Smooth muscle cell (in vitro differentiated cells): ENCODE measurements around the gene FAM193A. TPM values are rescaled to one million over a fixed set of nuclear protein-coding genes. Genes with fewer than 3 reads are reported as not detected.

Experiments
- DNase-seq: peaks from one replicate; lab custom pipeline; 2025; ENCODE audit not compliant: unreplicated experiment; lab: John Stamatoyannopoulos, UW
- H2AFZ ChIP-seq: fragments of 200-600 bp; sonication (generic); 2 replicates; pipeline ENCODE4 v1.6.0; 2016; ENCODE audit warnings: antibody characterized with exemption, low read depth, mild to moderate bottlenecking
- H3F3A ChIP-seq: fragments of 200-600 bp; sonication (generic); 2 replicates; pipeline ENCODE4 v1.6.0; 2017; ENCODE audit warnings: antibody characterized with exemption, low read depth
- H3K27ac ChIP-seq: fragments of 200-600 bp; sonication (generic); 2 replicates; pipeline ENCODE4 v1.5.1; 2016; ENCODE audit warnings: low read depth, mild to moderate bottlenecking
- H3K27me3 ChIP-seq: fragments of 200-600 bp; sonication (generic); 2 replicates; pipeline ENCODE4 v1.6.1; 2016; ENCODE audit warnings: low read depth, mild to moderate bottlenecking
- H3K36me3 ChIP-seq: fragments of 200-600 bp; sonication (generic); 2 replicates; pipeline ENCODE4 v1.5.1; 2016; ENCODE audit warnings: low read depth
- H3K4me1 ChIP-seq: fragments of 200-600 bp; sonication (generic); 2 replicates; pipeline ENCODE4 v1.5.1; 2016; ENCODE audit warnings: low read depth
- H3K4me2 ChIP-seq: fragments of 200-600 bp; sonication (generic); 2 replicates; pipeline ENCODE4 v1.6.0; 2016; ENCODE audit warnings: mild to moderate bottlenecking
- H3K4me3 ChIP-seq: fragments of 200-600 bp; sonication (generic); 2 replicates; pipeline ENCODE4 v1.5.1; 2016; ENCODE audit warnings: mild to moderate bottlenecking
- H3K79me2 ChIP-seq: fragments of 200-600 bp; sonication (generic); 2 replicates; pipeline ENCODE4 v1.6.0; 2016; ENCODE audit warnings: low read depth, mild to moderate bottlenecking
- H3K9ac ChIP-seq: fragments of 200-600 bp; sonication (generic); 2 replicates; pipeline ENCODE4 v1.6.0; 2016; ENCODE audit warnings: low read depth
- H3K9me3 ChIP-seq: fragments of 200-600 bp; sonication (generic); replicated peaks from 2 replicates; pipeline ENCODE4 v1.5.1; 2016; ENCODE audit warnings: low read depth
- H4K20me1 ChIP-seq: fragments of 200-600 bp; sonication (generic); 2 replicates; pipeline ENCODE4 v1.6.0; 2016; ENCODE audit warnings: low read depth
- WGBS: methylation state at CpG from one replicate; pipeline ENCODE4 v1.1.7; 2016; ENCODE audit warnings: low lambda C conversion rate; 5-methylcytosine and 5-hydroxymethylcytosine counted together
- polyA plus RNA-seq: library from polyadenylated mRNA; unstranded; fragments of >200 nt; fragmentation: Nextera tagmentation; extraction: Ambion mirVana; gene quantifications from 2 replicates; pipeline ENCODE4 v1.2.1, GENCODE V29; 2016
- total RNA-seq: library from RNA; depleted of rRNA; stranded (reverse); fragments of >200 nt; gene quantifications from 2 replicates; pipeline ENCODE4 v1.2.3, GENCODE V29; 2014
- TF ChIP-seq, protein P1 (sequence below): fragments of 200-600 bp; sonication (generic); IDR thresholded peaks from 2 replicates; pipeline ENCODE4 v1.5.1; 2017; ENCODE audit warnings: borderline replicate concordance, mild to moderate bottlenecking, antibody characterized with exemption; ENCODE audit not compliant: insufficient read depth, poor library complexity, severe bottlenecking

Gene FAM193A
- total and polyA plus RNA-seq, 2 experiments from 2014 or later = 8.3 to 12.2 TPM

DNA sequence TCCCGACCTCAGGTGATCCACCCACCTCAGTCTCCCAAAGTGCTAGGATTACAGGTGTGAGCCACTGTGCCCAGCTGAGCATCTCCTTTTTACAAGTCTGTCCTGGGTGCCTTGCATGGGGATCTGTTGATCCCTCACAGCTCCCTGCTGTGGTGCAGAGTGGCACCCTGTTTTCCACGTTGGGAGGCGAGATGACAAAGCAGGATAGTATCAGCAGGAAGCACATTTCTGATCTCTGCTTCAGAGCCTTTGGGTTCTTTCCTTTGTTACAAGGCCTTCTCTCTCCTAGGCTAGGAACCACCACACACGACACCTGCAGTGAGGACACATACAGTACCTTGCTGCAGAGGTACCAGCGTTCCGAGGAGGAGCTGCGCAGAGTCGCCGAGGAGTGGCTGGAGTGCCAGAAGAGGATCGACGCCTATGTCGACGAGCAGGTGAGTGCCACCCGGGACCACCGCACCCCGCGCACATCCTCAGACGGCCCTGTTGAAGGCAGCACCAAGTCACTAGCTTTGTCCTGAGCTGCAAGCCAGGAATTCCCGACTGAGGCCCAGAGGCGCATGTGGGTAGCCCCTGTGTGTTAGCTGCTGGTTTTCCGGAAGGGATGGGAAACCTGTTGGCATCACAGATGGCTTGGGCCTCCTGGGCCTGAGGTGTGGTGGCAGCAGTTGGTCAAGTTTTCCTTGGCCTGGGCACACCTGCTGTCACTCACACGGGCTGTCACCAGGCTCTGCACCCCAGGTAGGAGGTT is 110.1 kb downstream of the FAM193A start:
- no peaks in the 10 kb centered on the region for H3K9me3 ChIP-seq
- peaks cover 3% of the 10 kb centered on the region for H3K79me2 ChIP-seq
- 98% methylated on average over 22 of the region's 22 CpGs for WGBS
- H3K4me2 ChIP-seq = no peak overlapping the region
- no peak overlapping the region for H3K27ac ChIP-seq
- TF ChIP-seq, protein P1, sequence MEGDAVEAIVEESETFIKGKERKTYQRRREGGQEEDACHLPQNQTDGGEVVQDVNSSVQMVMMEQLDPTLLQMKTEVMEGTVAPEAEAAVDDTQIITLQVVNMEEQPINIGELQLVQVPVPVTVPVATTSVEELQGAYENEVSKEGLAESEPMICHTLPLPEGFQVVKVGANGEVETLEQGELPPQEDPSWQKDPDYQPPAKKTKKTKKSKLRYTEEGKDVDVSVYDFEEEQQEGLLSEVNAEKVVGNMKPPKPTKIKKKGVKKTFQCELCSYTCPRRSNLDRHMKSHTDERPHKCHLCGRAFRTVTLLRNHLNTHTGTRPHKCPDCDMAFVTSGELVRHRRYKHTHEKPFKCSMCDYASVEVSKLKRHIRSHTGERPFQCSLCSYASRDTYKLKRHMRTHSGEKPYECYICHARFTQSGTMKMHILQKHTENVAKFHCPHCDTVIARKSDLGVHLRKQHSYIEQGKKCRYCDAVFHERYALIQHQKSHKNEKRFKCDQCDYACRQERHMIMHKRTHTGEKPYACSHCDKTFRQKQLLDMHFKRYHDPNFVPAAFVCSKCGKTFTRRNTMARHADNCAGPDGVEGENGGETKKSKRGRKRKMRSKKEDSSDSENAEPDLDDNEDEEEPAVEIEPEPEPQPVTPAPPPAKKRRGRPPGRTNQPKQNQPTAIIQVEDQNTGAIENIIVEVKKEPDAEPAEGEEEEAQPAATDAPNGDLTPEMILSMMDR = no peak
- no peak overlapping the region for H3K4me3 ChIP-seq
- no peak for DNase-seq
- H3F3A ChIP-seq = no peaks in the 10 kb centered on the region
- no peaks in the 10 kb centered on the region for H3K36me3 ChIP-seq
- no peak overlapping the region for H3K9ac ChIP-seq
- H2AFZ ChIP-seq = no peak overlapping the region
- peaks cover 2% of the 10 kb centered on the region for H4K20me1 ChIP-seq
- no peaks in the 10 kb centered on the region for H3K4me1 ChIP-seq
- no peaks in the 10 kb centered on the region for H3K27me3 ChIP-seq

DNA sequence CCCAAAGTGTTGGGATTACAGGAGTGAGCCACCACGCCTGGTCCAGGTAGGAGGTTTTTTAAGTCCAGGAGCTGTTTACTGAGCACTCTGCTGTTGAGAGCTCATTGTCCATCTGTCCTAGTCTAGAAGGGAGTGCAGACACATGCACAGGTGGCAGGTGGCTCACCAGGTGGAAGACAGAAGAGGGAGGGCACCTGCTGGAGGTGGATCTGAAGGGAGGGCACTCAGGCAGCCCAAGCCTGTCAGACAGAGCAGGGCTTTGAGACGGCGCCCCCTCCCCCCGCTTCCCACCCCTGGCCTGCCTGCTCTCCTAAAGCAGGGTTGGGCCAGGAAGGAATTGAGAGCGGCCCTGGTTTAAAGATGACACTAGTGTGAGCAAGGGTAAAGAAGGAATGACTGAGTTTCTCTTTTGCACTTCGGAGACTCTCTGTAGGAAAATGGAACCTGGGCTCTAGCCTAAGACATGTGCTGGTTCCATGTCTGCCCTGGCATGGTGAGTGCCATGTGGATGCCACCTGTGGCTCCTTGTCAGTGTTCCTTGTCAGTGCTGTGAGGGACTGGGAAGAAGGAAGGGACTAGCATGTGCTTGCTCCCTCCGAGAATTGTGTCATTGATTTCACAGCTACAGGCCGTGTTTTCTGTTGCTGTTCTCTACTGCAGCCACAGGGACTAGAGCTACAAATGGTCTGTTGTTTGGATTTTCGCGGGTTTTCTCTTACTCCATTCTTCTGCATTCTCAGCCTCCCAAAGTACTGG is 111.1 kb downstream of the FAM193A start:
- whole genome bisulfite sequencing = 94% methylated on average over 10 of the region's 10 CpGs
- Histone ChIP-seq H3K4me2 (no peak overlapping the region), H3K9me3 (no peaks in the 10 kb centered on the region), H3K4me3 (no peak overlapping the region), H3K27me3 (no peaks in the 10 kb centered on the region), H2AFZ (no peak overlapping the region), H3K36me3 (no peaks in the 10 kb centered on the region), H4K20me1 (peaks cover 2% of the 10 kb centered on the region), H3K9ac (no peak overlapping the region), H3F3A (no peaks in the 10 kb centered on the region), H3K79me2 (peaks cover 3% of the 10 kb centered on the region), H3K4me1 (no peaks in the 10 kb centered on the region), H3K27ac (no peak overlapping the region)
- no peak for DNase-seq
- TF ChIP-seq, protein P1 = no peak

DNA sequence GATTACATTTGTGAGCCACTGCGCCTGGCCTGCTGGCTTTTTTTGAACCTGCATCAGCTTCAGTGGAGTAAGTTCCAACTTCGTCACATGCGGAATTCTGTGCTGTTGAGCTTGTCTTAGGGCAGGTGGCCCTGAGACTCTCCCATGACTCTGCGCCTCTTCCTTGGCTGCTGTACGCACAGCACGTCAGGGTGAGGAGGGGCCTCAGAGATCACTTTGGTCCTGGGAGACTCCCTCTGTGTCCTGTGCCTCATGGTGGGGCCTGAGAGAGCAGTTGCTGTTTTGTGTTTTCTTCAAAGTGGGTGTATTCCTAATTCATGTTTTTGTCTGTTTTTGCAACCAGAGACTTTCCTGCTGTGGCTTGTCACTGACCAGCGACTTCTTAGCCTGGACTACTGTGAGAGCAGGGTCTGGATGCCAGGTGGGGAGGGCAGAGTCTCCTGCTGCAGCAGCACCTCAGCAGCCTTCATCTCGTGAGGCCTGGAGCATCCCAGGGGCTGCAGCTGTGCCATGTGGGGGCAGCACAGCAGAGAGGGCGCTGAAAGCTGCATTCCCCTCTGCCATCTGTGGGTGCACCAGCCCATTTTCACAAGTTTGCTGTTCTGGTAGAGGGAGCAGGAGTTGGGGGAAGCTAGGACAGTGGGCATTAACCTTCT is 111.8 kb downstream of the FAM193A start:
- peaks cover 9% of the 10 kb centered on the region for H4K20me1 ChIP-seq
- WGBS = 97% methylated on average over 9 of the region's 9 CpGs
- TF ChIP-seq, protein P1 = no peak
- H3K4me2 ChIP-seq = no peak overlapping the region
- DNase-seq = no peak
- no peak overlapping the region for H3K4me3 ChIP-seq
- H2AFZ ChIP-seq = no peak overlapping the region
- H3K79me2 ChIP-seq = peaks cover 3% of the 10 kb centered on the region
- H3F3A ChIP-seq = no peaks in the 10 kb centered on the region
- H3K4me1 ChIP-seq = no peaks in the 10 kb centered on the region
- H3K27me3 ChIP-seq = no peaks in the 10 kb centered on the region
- no peak overlapping the region for H3K9ac ChIP-seq
- no peaks in the 10 kb centered on the region for H3K9me3 ChIP-seq
- no peaks in the 10 kb centered on the region for H3K36me3 ChIP-seq
- H3K27ac ChIP-seq = no peak overlapping the region
